Umbilical cord (tissue), 2 donors: ENCODE results near the gene AARS2. TPM values are rescaled to one million over a fixed set of nuclear protein-coding genes. Genes with fewer than 3 reads are reported as not detected.
A peak's percentile ranks its signal among the peaks of the same experiment; 100 is the strongest.

Experiments
- DNase-seq: peaks from one replicate; pipeline ENCODE4 v3.0.0-alpha.2; 2015; ENCODE audit warnings: low spot score
- total RNA-seq: library from RNA; depleted of rRNA; stranded (reverse); fragments of >200 nt; gene quantifications from one replicate; pipeline ENCODE4 v1.2.3, GENCODE V29; 2014; ENCODE audit warnings: low replicate concordance; ENCODE audit not compliant: insufficient read depth

Gene AARS2
- total RNA-seq, 1 donor from 2014 or later: 13.2 TPM

GRCh38 chr6:44276667-44277640 lies 36.2 kb downstream of the AARS2 start:
- DNase-seq: no peak

GRCh38 chr6:44275749-44276648 lies 37.1 kb downstream of the AARS2 start:
- DNase-seq: no peak

- DNase-seq: no peak
Measured at GRCh38 chr6:44275271-44275748, 37.8 kb downstream of the AARS2 start.

GRCh38 chr6:44273617-44274016 lies 39.5 kb downstream of the AARS2 start:
- no peak for DNase-seq

GRCh38 chr6:44272999-44273566 lies 40.1 kb downstream of the AARS2 start:
- no peak for DNase-seq

- DNase-seq: no peak
Measured at GRCh38 chr6:44272529-44272928, 40.6 kb downstream of the AARS2 start.

- DNase-seq: no peak
Measured at GRCh38 chr6:44271914-44272313, 41.2 kb downstream of the AARS2 start.

GRCh38 chr6:44271406-44271723 lies 41.8 kb downstream of the AARS2 start:
- DNase-seq: no peak

- no peak for DNase-seq
Measured at GRCh38 chr6:44270526-44271405, 42.4 kb downstream of the AARS2 start.

GRCh38 chr6:44269921-44270525 lies 43.1 kb downstream of the AARS2 start, which contains the start of gene TMEM151B:
TMEM151B (plus strand) TSS chr6:44270450; CDS start chr6:44270743, 293 bp downstream.
- no peak for DNase-seq

GRCh38 chr6:44269178-44269920 lies 43.8 kb downstream of the AARS2 start:
- no peak for DNase-seq

GRCh38 chr6:44268095-44268628 lies 45.0 kb downstream of the AARS2 start:
- DNase-seq: peak; percentile 48

- no peak for DNase-seq
Measured at GRCh38 chr6:44267252-44267651, 45.9 kb downstream of the AARS2 start.

GRCh38 chr6:44266347-44266746 lies 46.8 kb downstream of the AARS2 start:
- DNase-seq: no peak

- no peak for DNase-seq
Measured at GRCh38 chr6:44265722-44266233, 47.4 kb downstream of the AARS2 start.

GRCh38 chr6:44265007-44265721 lies 48.0 kb downstream of the AARS2 start, which contains the start of gene NFKBIE:
NFKBIE (minus strand) TSS chr6:44265551; CDS start chr6:44265346, 205 bp downstream.
- peak; percentile 94 for DNase-seq

GRCh38 chr6:44264154-44265006 lies 48.8 kb downstream of the AARS2 start:
- no peak for DNase-seq
